Keratinocyte (primary cell): ENCODE results near the gene LRCH3. TPM values are rescaled to one million over a fixed set of nuclear protein-coding genes. Genes with fewer than 3 reads are reported as not detected.

Experiments used
- DNase-seq: peaks from one replicate; pipeline ENCODE4 v3.0.0-alpha.2; 2011; ENCODE audit warnings: low read depth, missing footprints, low spot score
- FAIRE-seq: peaks from 2 replicates; lab custom pipeline; 2011; peaks lifted over from hg19 to GRCh38; lab: Jason Lieb, UNC
- H2AFZ ChIP-seq: 2 replicates; pipeline ENCODE4 v1.6.0; 2012; ENCODE audit warnings: low read length, control low read depth, inconsistent platforms; ENCODE audit not compliant: control insufficient read depth
- H3K27ac ChIP-seq: 2 replicates; pipeline ENCODE4 v1.5.1; 2011; ENCODE audit warnings: low read length; ENCODE audit not compliant: control insufficient read depth, insufficient read depth
- H3K27me3 ChIP-seq: 3 replicates; pipeline ENCODE4 v1.6.0; 2011; ENCODE audit warnings: low read length; ENCODE audit not compliant: control insufficient read depth, insufficient read depth; ENCODE audit errors: extremely low read depth
- H3K36me3 ChIP-seq, 2 experiments: 2 replicates in 1 of 2; 3 replicates in 1 of 2; pipeline ENCODE4 v1.5.1; 2011; ENCODE audit warnings: low read length in 2 of 2, mild to moderate bottlenecking in 1 of 2; ENCODE audit not compliant: control insufficient read depth in 2 of 2, insufficient read depth in 2 of 2; ENCODE audit errors: extremely low read depth in 1 of 2
- H3K4me1 ChIP-seq: 3 replicates; pipeline ENCODE4 v1.5.1; 2011; ENCODE audit warnings: low read length; ENCODE audit not compliant: control insufficient read depth, insufficient read depth; ENCODE audit errors: extremely low read depth
- H3K4me2 ChIP-seq: 3 replicates; pipeline ENCODE4 v1.6.0; 2011; ENCODE audit warnings: low read depth, low read length; ENCODE audit not compliant: control insufficient read depth, insufficient read depth; ENCODE audit errors: extremely low read depth
- H3K4me3 ChIP-seq, 3 experiments: fragments of 200-600 bp in 1 of 3; sonication (generic) in 1 of 3; 2 replicates in 2 of 3; 3 replicates in 1 of 3; pipeline ENCODE4 v1.5.1; 2011 to 2016; ENCODE audit warnings: low read length in 3 of 3, mild to moderate bottlenecking in 3 of 3, control low read depth in 2 of 3, inconsistent platforms in 1 of 3, low read depth in 1 of 3, mixed read lengths in 1 of 3, mixed run types in 1 of 3, moderate library complexity in 1 of 3; ENCODE audit not compliant: control insufficient read depth in 2 of 3, insufficient read depth in 2 of 3; ENCODE audit errors: extremely low read depth in 1 of 3
- H3K79me2 ChIP-seq: 2 replicates; pipeline ENCODE4 v1.6.0; 2012; ENCODE audit warnings: low read length; ENCODE audit not compliant: control insufficient read depth, insufficient read depth
- H3K9ac ChIP-seq: 3 replicates; pipeline ENCODE4 v1.6.0; 2011; ENCODE audit warnings: low read length; ENCODE audit not compliant: control insufficient read depth, insufficient read depth; ENCODE audit errors: extremely low read depth
- H3K9me1 ChIP-seq: 3 replicates; pipeline ENCODE4 v1.6.0; 2011; ENCODE audit warnings: low read length; ENCODE audit not compliant: control insufficient read depth, insufficient read depth; ENCODE audit errors: extremely low read depth
- H3K9me3 ChIP-seq: 2 replicates; pipeline ENCODE4 v1.5.1; 2012; ENCODE audit warnings: low read depth, low read length; ENCODE audit not compliant: control insufficient read depth
- H4K20me1 ChIP-seq: 3 replicates; pipeline ENCODE4 v1.6.0; 2011; ENCODE audit warnings: low read length; ENCODE audit not compliant: control insufficient read depth, insufficient read depth; ENCODE audit errors: extremely low read depth
- EZH2 ChIP-seq: IDR thresholded peaks from one replicate; pipeline ENCODE4 v1.6.1; 2012; ENCODE audit warnings: inconsistent platforms, mild to moderate bottlenecking, low read length, moderate library complexity
- dilution Hi-C: fragments of 300-500 bp; cut with MboI; formaldehyde crosslinking; loops from one replicate; pipeline ENCODE4 v1.7.0; 2020; ENCODE audit warnings: low sequenced_read_pairs; ENCODE audit not compliant: extremely low pct_ligation_motif_present
- polyA plus RNA-seq, 5 experiments: library from polyadenylated mRNA; depleted of rRNA in 3 of 5; stranded (reverse) in 3 of 5; stranded (forward) in 1 of 5; unstranded in 1 of 5; fragments of >200 nt; gene quantifications; 1 replicate in 1 of 5; 2 replicates in 3 of 5; 3 replicates in 1 of 5; pipeline versions ENCODE4 v1.2.1 to v1.2.3, GENCODE V29; 2011 to 2012; ENCODE audit warnings: missing spikeins in 2 of 5, low read depth in 1 of 5, low replicate concordance in 1 of 5
- TF ChIP-seq, protein P1 (sequence below), 3 experiments: IDR thresholded peaks in 1 of 3; conservative IDR thresholded peaks in 1 of 3; optimal IDR thresholded peaks in 1 of 3; 2 replicates in 2 of 3; 3 replicates in 1 of 3; pipeline versions ENCODE3 to v1.5.1; 2011; ENCODE audit warnings: low read length in 3 of 3, mild to moderate bottlenecking in 3 of 3, moderate library complexity in 2 of 3, control low read depth in 1 of 3, inconsistent platforms in 1 of 3; ENCODE audit not compliant: insufficient read depth in 2 of 3; ENCODE audit errors: extremely low read depth in 1 of 3

The LRCH3 gene
- polyA plus RNA-seq, 1 donor (not counting 4 experiments of a cell fraction or from before 2014, with no cell fraction given): 50.2 TPM

DNA sequence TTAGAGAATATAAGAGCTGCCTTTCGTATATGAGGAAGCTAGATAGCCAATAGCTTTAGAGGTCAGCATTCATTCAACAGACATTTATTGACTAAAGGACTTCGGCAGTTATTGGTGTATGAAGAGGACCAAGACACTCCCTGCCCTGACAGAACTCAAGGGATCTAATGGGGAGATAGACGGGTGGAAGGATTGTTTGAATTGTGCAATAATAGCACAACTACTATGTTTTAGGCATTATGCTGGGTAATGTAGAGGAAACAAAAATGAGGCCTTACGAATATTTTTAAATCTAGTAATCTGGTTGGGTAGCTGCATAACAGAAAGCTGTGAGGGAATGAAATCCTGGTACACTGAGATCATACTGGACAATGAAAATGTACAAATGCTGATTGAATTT is 5.0 kb downstream of the LRCH3 start:
- no peak overlapping the region for H3K27ac ChIP-seq
- dilution Hi-C loops: no loop called here
- no peak for FAIRE-seq

DNA sequence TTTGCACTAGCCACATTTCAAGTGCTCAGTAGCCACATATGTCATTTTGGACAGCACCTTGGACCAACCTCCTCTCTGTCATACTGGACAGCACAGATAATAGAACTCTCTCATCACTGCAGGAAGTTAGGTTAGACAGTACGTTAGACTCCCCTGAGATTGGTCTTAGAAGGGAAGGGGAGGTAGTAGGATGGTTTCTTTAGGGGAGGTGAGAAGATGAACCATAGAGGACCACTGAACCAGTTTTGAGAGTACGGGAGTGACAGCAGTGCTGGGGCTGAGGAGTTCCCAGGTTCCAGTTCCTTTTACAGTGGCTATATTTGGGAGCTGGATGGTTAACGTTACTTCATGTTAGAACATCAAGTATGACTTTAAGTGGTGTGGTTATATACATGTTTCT is 7.8 kb downstream of the LRCH3 start:
- Histone ChIP-seq H3K9me3 (no peaks in the 10 kb centered on the region), H3K36me3 (no peaks in the 10 kb centered on the region), H3K4me3 (no peak overlapping the region), H2AFZ (no peak overlapping the region), H3K4me2 (no peak overlapping the region), H3K4me1 (peaks cover 14% of the 10 kb centered on the region), H3K9me1 (no peaks in the 10 kb centered on the region), H3K9ac (no peak overlapping the region), H3K27ac (no peak overlapping the region), H3K79me2 (peaks cover 98% of the 10 kb centered on the region), H3K27me3 (no peaks in the 10 kb centered on the region), H4K20me1 (peaks cover 14% of the 10 kb centered on the region)
- FAIRE-seq: no peak
- dilution Hi-C loops: no loop called here
- DNase-seq: no peak
- TF ChIP-seq, protein P1, sequence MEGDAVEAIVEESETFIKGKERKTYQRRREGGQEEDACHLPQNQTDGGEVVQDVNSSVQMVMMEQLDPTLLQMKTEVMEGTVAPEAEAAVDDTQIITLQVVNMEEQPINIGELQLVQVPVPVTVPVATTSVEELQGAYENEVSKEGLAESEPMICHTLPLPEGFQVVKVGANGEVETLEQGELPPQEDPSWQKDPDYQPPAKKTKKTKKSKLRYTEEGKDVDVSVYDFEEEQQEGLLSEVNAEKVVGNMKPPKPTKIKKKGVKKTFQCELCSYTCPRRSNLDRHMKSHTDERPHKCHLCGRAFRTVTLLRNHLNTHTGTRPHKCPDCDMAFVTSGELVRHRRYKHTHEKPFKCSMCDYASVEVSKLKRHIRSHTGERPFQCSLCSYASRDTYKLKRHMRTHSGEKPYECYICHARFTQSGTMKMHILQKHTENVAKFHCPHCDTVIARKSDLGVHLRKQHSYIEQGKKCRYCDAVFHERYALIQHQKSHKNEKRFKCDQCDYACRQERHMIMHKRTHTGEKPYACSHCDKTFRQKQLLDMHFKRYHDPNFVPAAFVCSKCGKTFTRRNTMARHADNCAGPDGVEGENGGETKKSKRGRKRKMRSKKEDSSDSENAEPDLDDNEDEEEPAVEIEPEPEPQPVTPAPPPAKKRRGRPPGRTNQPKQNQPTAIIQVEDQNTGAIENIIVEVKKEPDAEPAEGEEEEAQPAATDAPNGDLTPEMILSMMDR (optimal IDR thresholded peaks at IDR 0.05 in 1 of 3, IDR thresholded peaks at IDR 0.05 in 1 of 3, conservative IDR thresholded peaks at IDR 0.05 in 1 of 3; ENCODE audit: extremely low read depth in 1 of 3, insufficient read depth in 2 of 3, low read length in 3 of 3): no peak
- TF ChIP-seq EZH2: no peak

More for the DNA sequence above, 5.0 kb downstream of the LRCH3 start:
- H3K4me1 ChIP-seq: peaks cover 17% of the 10 kb centered on the region
- TF ChIP-seq, protein P1 (optimal IDR thresholded peaks at IDR 0.05 in 1 of 3, IDR thresholded peaks at IDR 0.05 in 1 of 3, conservative IDR thresholded peaks at IDR 0.05 in 1 of 3; ENCODE audit: extremely low read depth in 1 of 3, insufficient read depth in 2 of 3, low read length in 3 of 3): no peak
- no peak for TF ChIP-seq EZH2
- no peak overlapping the region for H3K4me2 ChIP-seq
- no peak overlapping the region for H3K9ac ChIP-seq
- no peaks in the 10 kb centered on the region for H3K27me3 ChIP-seq
- H3K79me2 ChIP-seq: peaks cover 94% of the 10 kb centered on the region
- no peaks in the 10 kb centered on the region for H3K9me1 ChIP-seq
- no peak overlapping the region for H2AFZ ChIP-seq
- H3K36me3 ChIP-seq: no peaks in the 10 kb centered on the region
- H4K20me1 ChIP-seq: peaks cover 2% of the 10 kb centered on the region
- H3K9me3 ChIP-seq: no peaks in the 10 kb centered on the region
- H3K4me3 ChIP-seq: no peak overlapping the region
- DNase-seq: no peak
